Breast epithelium (tissue), 4 donors: ENCODE data around the gene MDFIC. TPM values are rescaled to one million over a fixed set of nuclear protein-coding genes. Genes with fewer than 3 reads are reported as not detected.

Experiments used
- DNase-seq, 2 donors: peaks; one replicate each; pipeline ENCODE4 v3.0.0-alpha.2; 2019; ENCODE audit warnings: low spot score in 2 of 2
- H3K27ac ChIP-seq, 2 donors: fragments of 200-600 bp; sonication (generic) in 1 of 2; one replicate each; pipeline ENCODE4 v1.5.1; 2016 to 2019; ENCODE audit warnings: mild to moderate bottlenecking in 1 of 2
- H3K27me3 ChIP-seq, 2 donors: fragments of 200-600 bp; sonication (generic) in 1 of 2; one replicate each; pipeline versions ENCODE4 v1.5.1 to v1.6.0; 2017 to 2019; ENCODE audit warnings: control low read depth in 1 of 2, mild to moderate bottlenecking in 1 of 2
- H3K36me3 ChIP-seq: fragments of 200-600 bp; one replicate; pipeline ENCODE4 v1.5.1; 2019
- H3K4me1 ChIP-seq, 2 donors: fragments of 200-600 bp; sonication (generic); one replicate each; pipeline ENCODE4 v1.5.1; 2016 to 2019; ENCODE audit warnings: control low read depth in 1 of 2
- H3K4me3 ChIP-seq, 3 donors: fragments of 200-600 bp; sonication (generic); 1 replicate in 2 of 3; 2 replicates in 1 of 3; pipeline ENCODE4 v1.5.1; 2016 to 2019; ENCODE audit warnings: mild to moderate bottlenecking in 3 of 3, moderate library complexity in 2 of 3
- H3K9me3 ChIP-seq, 2 donors: fragments of 200-600 bp; sonication (generic) in 1 of 2; one replicate each; pipeline ENCODE4 v1.5.1; 2016 to 2019; ENCODE audit warnings: control low read depth in 1 of 2
- CTCF ChIP-seq, 3 donors: fragments of 450-650 bp; IDR thresholded peaks; one replicate each; pipeline ENCODE4 v1.5.1; 2016 to 2017; ENCODE audit warnings: antibody characterized with exemption in 3 of 3, mild to moderate bottlenecking in 3 of 3, moderate library complexity in 3 of 3
- POLR2A ChIP-seq: fragments of 450-650 bp; IDR thresholded peaks from one replicate; pipeline ENCODE4 v1.6.1; 2016; ENCODE audit warnings: antibody characterized with exemption, mild to moderate bottlenecking, moderate library complexity
- POLR2AphosphoS5 ChIP-seq, 3 donors: sonication (generic); formaldehyde crosslinking; IDR thresholded peaks; one replicate each; pipeline ENCODE4 v1.6.1; 2017; ENCODE audit warnings: antibody characterized with exemption in 3 of 3
- intact Hi-C: fragments of 100-400 bp; cut with DNase I; formaldehyde crosslinking; loops from one replicate; pipeline ENCODE4 v1.15.1; 2023; ENCODE audit warnings: low total_unique reads
- total RNA-seq, 3 donors: library from RNA; depleted of rRNA; stranded (reverse); fragments of >200 nt; gene quantifications; one replicate each; pipeline ENCODE4 v1.1.0, GENCODE V29; 2016

Gene MDFIC
- total RNA-seq, 3 donors from 2014 or later = 29.9 to 146 (median 55.4) TPM

DNA sequence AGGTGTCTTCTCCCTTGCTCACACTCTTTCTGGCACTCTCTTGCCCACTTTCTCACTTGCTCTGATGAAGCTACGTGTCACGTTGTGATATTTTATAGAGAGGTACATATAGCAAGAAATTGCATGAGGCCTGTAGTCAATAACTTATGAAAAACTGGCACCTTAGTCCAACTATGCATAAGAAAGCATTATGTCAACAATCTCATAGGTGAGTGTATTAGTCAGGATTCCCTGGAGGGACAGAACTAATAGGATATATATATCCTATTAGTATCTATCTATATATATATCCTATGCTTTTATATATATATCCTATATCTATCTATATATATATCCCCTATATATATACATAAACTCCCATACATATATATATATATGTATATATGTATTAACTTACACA lies 18.8 kb upstream of the MDFIC start:
- Histone ChIP-seq H3K4me1 (no peaks in the 10 kb centered on the region), H3K27ac (no peak overlapping the region), H3K4me3 (no peak overlapping the region), H3K9me3 (no peaks in the 10 kb centered on the region), H3K27me3 (no peaks in the 10 kb centered on the region), H3K36me3 (no peaks in the 10 kb centered on the region)
- TF ChIP-seq CTCF (IDR thresholded peaks at IDR 0.05) = no peak
- TF ChIP-seq POLR2AphosphoS5 (IDR thresholded peaks at IDR 0.05) = no peak
- TF ChIP-seq POLR2A = no peak
- intact Hi-C loops = no loop called here
- no peak for DNase-seq

DNA sequence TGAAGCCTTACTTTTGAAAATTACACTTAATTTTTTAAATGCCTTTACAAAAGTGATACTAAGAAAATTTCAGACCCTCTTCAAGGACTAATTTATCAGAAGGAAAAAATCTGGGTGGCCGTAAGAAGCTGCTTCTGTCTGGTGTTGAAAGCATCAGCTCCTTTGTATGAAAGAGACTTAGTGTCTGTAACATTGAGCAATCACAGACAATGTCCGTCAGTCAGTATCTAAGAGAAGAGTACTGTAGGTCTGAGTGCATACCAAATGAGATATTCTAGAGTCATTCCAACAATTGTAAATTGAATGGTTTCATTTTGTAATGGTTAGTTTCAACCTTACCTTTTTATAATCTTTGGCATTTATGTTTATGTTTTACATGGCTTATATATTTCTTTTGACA lies 11.1 kb upstream of the MDFIC start:
- Histone ChIP-seq H3K9me3 (no peaks in the 10 kb centered on the region), H3K27ac (no peak overlapping the region), H3K4me3 (no peak overlapping the region), H3K27me3 (no peaks in the 10 kb centered on the region), H3K36me3 (no peaks in the 10 kb centered on the region), H3K4me1 (no peaks in the 10 kb centered on the region)
- intact Hi-C loops = no loop called here
- no peak for TF ChIP-seq POLR2A
- no peak for TF ChIP-seq POLR2AphosphoS5 (IDR thresholded peaks at IDR 0.05)
- no peak for TF ChIP-seq CTCF (IDR thresholded peaks at IDR 0.05)
- DNase-seq = no peak

GRCh38 chr7:114911411-114911810 lies 10.5 kb upstream of the MDFIC start:
- no peak overlapping the region for H3K4me3 ChIP-seq
- no peaks in the 10 kb centered on the region for H3K9me3 ChIP-seq
- no peaks in the 10 kb centered on the region for H3K36me3 ChIP-seq
- H3K4me1 ChIP-seq = no peaks in the 10 kb centered on the region
- H3K27ac ChIP-seq = no peak overlapping the region
- intact Hi-C loops = no loop called here
- no peak for TF ChIP-seq POLR2A
- no peak for TF ChIP-seq CTCF (IDR thresholded peaks at IDR 0.05)
- no peak for TF ChIP-seq POLR2AphosphoS5 (IDR thresholded peaks at IDR 0.05)
- no peaks in the 10 kb centered on the region for H3K27me3 ChIP-seq
- no peak for DNase-seq

GRCh38 chr7:114916261-114916892 lies 5.5 kb upstream of the MDFIC start:
- Histone ChIP-seq H3K27me3 (no peaks in the 10 kb centered on the region), H3K36me3 (no peaks in the 10 kb centered on the region), H3K4me1 (no peaks in the 10 kb centered on the region), H3K4me3 (no peak overlapping the region), H3K27ac (no peak overlapping the region), H3K9me3 (no peaks in the 10 kb centered on the region)
- intact Hi-C loops = no loop called here
- DNase-seq = no peak
- TF ChIP-seq POLR2AphosphoS5 (IDR thresholded peaks at IDR 0.05) (no peak), CTCF (IDR thresholded peaks at IDR 0.05) (no peak), POLR2A (no peak)

DNA sequence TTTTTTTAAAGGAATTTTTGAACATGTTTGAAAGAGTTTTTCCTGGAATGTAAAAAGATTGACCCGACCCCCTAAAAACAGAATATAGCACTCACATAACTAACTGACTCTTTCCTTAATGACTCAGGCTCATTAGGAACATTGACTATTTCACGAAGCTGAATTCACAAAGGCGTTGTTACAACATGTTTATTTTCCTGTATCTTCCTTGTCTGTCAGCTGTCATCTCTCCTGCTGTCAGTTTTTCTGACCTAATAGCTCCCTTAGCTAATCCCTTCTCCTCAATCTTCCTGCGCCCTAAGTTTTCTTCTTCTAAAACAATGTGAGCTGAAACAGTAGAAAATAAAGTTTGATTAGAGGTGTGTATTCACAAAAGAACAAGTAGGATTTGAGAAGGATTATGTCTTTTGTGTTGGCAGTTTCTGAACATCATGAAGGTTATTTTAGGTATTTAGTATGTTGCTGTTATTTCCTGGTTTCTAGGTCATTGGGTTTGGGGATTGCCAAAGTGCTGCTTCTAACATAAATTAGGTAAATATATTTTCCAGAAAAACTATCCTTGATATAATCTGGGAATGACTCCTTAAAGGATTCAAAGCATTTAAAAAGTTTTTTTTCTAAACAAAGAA lies 4.6 kb upstream of the MDFIC start:
- no peak for TF ChIP-seq POLR2AphosphoS5 (IDR thresholded peaks at IDR 0.05)
- no peak for TF ChIP-seq POLR2A
- no peak for TF ChIP-seq CTCF (IDR thresholded peaks at IDR 0.05)
- Histone ChIP-seq H3K36me3 (no peaks in the 10 kb centered on the region), H3K27ac (no peak overlapping the region), H3K9me3 (no peaks in the 10 kb centered on the region), H3K27me3 (no peaks in the 10 kb centered on the region), H3K4me1 (no peaks in the 10 kb centered on the region), H3K4me3 (no peak overlapping the region)
- no peak for DNase-seq
- intact Hi-C loops = no loop called here
